Measurements from ENCODE around the gene GAPDHS. TPM values are rescaled to one million over a fixed set of nuclear protein-coding genes. Genes with fewer than 3 reads are reported as not detected.

GAPDHS gene
- total and polyA plus RNA-seq, 2 donors (not counting 1 experiment from before 2014, with no cell fraction given): not detected

- no peak within 1 kb of the TSS for H3K4me2 ChIP-seq (replicated peaks; ENCODE audit: low read depth, low read length, poor library complexity, severe bottlenecking)
- WGBS (ENCODE audit: insufficient coverage): 85% methylated on average over 8 of the region's 9 CpGs
- Mint-ChIP-seq H3K4me1 (peaks cover 5% of the 10 kb centered on the region), H3K9me3 (ENCODE audit: insufficient read depth) (no peaks in the 10 kb centered on the region), H3K27me3 (peaks cover 7% of the 10 kb centered on the region), H3K27ac (no peak within 1 kb of the TSS), H3K4me3 (no peak within 1 kb of the TSS)
- ATAC-seq (ENCODE audit: low read depth): no peak
- intact Hi-C loops (cut with micrococcal nuclease): loop anchor here (10.0 kb wide), 1 partner anchor 346 kb away; the partner anchor contains the start of gene FXYD7
- H2AFZ ChIP-seq (ENCODE audit: insufficient read depth, low read depth, low read length, poor library complexity, severe bottlenecking): no peak within 1 kb of the TSS
- H4K20me1 ChIP-seq (ENCODE audit: control insufficient read depth, insufficient read depth, low read length, poor library complexity, severe bottlenecking): no peaks in the 10 kb centered on the region
- no peaks in the 10 kb centered on the region for H3K79me2 ChIP-seq (ENCODE audit: control insufficient read depth, insufficient read depth, low read length)
- peaks cover 0 to 6% (median 2%) of the 10 kb centered on the region in 4 experiments for H3K27me3 ChIP-seq (replicated peaks in 1 of 4; ENCODE audit: control extremely low read depth in 1 of 4, control insufficient read depth in 3 of 4, insufficient read depth in 4 of 4, low read length in 3 of 4)
- H3K36me3 ChIP-seq (replicated peaks in 1 of 2; ENCODE audit: control extremely low read depth in 1 of 2, control insufficient read depth in 1 of 2, extremely low read depth in 1 of 2, insufficient read depth in 2 of 2, low read length in 1 of 2): no peaks in the 10 kb centered on the region
- ChIA-PET CTCF (interaction anchor here (0.7 to 3.4 kb wide), 6 partner anchors 12 to 424 kb away, joined by 3 to 11 read pairs (median 4); no protein-coding TSS in a partner anchor), POLR2A (no interaction called here)
- no peak within 1 kb of the TSS for H3K27ac ChIP-seq (ENCODE audit: low read length in 2 of 2)
- H3K9ac ChIP-seq (ENCODE audit: low read length): no peak within 1 kb of the TSS
- TF ChIP-seq CTCF (IDR thresholded peaks at IDR 0.05): no peak
- TF ChIP-seq EZH2 (IDR thresholded peaks at IDR 0.05; ENCODE audit: borderline replicate concordance, insufficient read depth, low read depth, low read length, poor library complexity, severe bottlenecking): no peak
- no peak within 1 kb of the TSS for H3K4me3 ChIP-seq (ENCODE audit: control extremely low read depth in 1 of 5, extremely low read depth in 1 of 5, insufficient read depth in 1 of 5, low read depth in 2 of 5, low read length in 4 of 5)
- peaks cover 5 to 9% of the 10 kb centered on the region in 2 donors for H3K4me1 ChIP-seq (ENCODE audit: control insufficient read depth in 2 of 2, insufficient read depth in 2 of 2, low read length in 2 of 2)
- no peak for DNase-seq
- H3K9me3 ChIP-seq (ENCODE audit: control extremely low read depth in 1 of 3, control insufficient read depth in 2 of 3, insufficient read depth in 1 of 3, low read length in 2 of 3): no peaks in the 10 kb centered on the region
Measured at GRCh38 chr19:35490364-35490763, 42.9 kb upstream of the GAPDHS start, which contains the start of gene KRTDAP. Gene KRTDAP, minus strand, starts transcription at chr19:35490464. Its CDS starts 22 bp downstream, at chr19:35490442.

- no peak overlapping the region for H2AFZ ChIP-seq (ENCODE audit: insufficient read depth, low read depth, low read length, poor library complexity, severe bottlenecking)
- Mint-ChIP-seq H3K4me3 (no peak overlapping the region), H3K27me3 (peaks cover 7% of the 10 kb centered on the region), H3K9me3 (ENCODE audit: insufficient read depth) (no peaks in the 10 kb centered on the region), H3K4me1 (peaks cover 8% of the 10 kb centered on the region), H3K27ac (no peak overlapping the region)
- H3K27me3 ChIP-seq (replicated peaks in 1 of 4; ENCODE audit: control extremely low read depth in 1 of 4, control insufficient read depth in 3 of 4, insufficient read depth in 4 of 4, low read length in 3 of 4): peaks cover 0 to 6% (median 2%) of the 10 kb centered on the region in 4 experiments
- H3K9ac ChIP-seq (ENCODE audit: low read length): no peak overlapping the region
- ChIA-PET POLR2A (no interaction called here), CTCF (interaction anchor here (0.8 to 3.4 kb wide), 10 partner anchors 18 to 425 kb away, joined by 3 to 11 read pairs (median 4); no protein-coding TSS in a partner anchor)
- H3K9me3 ChIP-seq (ENCODE audit: control extremely low read depth in 1 of 3, control insufficient read depth in 2 of 3, insufficient read depth in 1 of 3, low read length in 2 of 3): no peaks in the 10 kb centered on the region
- TF ChIP-seq CTCF (IDR thresholded peaks at IDR 0.05): no peak
- TF ChIP-seq EZH2 (IDR thresholded peaks at IDR 0.05; ENCODE audit: borderline replicate concordance, insufficient read depth, low read depth, low read length, poor library complexity, severe bottlenecking): no peak
- H3K4me2 ChIP-seq (replicated peaks; ENCODE audit: low read depth, low read length, poor library complexity, severe bottlenecking): no peak overlapping the region
- H3K4me3 ChIP-seq (ENCODE audit: control extremely low read depth in 1 of 5, extremely low read depth in 1 of 5, insufficient read depth in 1 of 5, low read depth in 2 of 5, low read length in 4 of 5): no peak overlapping the region
- no peaks in the 10 kb centered on the region for H3K79me2 ChIP-seq (ENCODE audit: control insufficient read depth, insufficient read depth, low read length)
- no peaks in the 10 kb centered on the region for H4K20me1 ChIP-seq (ENCODE audit: control insufficient read depth, insufficient read depth, low read length, poor library complexity, severe bottlenecking)
- ATAC-seq (ENCODE audit: low read depth) (no peak), DNase-seq (no peak)
- H3K4me1 ChIP-seq (ENCODE audit: control insufficient read depth in 2 of 2, insufficient read depth in 2 of 2, low read length in 2 of 2): peaks cover 6 to 11% of the 10 kb centered on the region in 2 donors
- H3K36me3 ChIP-seq (replicated peaks in 1 of 2; ENCODE audit: control extremely low read depth in 1 of 2, control insufficient read depth in 1 of 2, extremely low read depth in 1 of 2, insufficient read depth in 2 of 2, low read length in 1 of 2): no peaks in the 10 kb centered on the region
- H3K27ac ChIP-seq (ENCODE audit: low read length in 2 of 2): no peak overlapping the region
- 91% methylated on average over 9 of the region's 9 CpGs for WGBS (ENCODE audit: insufficient coverage)
- intact Hi-C loops (cut with micrococcal nuclease): loop anchor here (10.0 kb wide), 1 partner anchor 347 kb away; the partner anchor contains the start of gene FXYD7
Measured at GRCh38 chr19:35491836-35492360, 41.4 kb upstream of the GAPDHS start.

Measured in B cell (primary cell).